HUDEP-2 (cell line): ENCODE measurements around the gene C16orf96.

ENCODE experiments used
- DNase-seq, 76 experiments: peaks; one replicate each; lab custom pipeline; 2025; ENCODE audit not compliant: unreplicated experiment in 76 of 76; lab: John Stamatoyannopoulos, UW

Gene C16orf96

DNA sequence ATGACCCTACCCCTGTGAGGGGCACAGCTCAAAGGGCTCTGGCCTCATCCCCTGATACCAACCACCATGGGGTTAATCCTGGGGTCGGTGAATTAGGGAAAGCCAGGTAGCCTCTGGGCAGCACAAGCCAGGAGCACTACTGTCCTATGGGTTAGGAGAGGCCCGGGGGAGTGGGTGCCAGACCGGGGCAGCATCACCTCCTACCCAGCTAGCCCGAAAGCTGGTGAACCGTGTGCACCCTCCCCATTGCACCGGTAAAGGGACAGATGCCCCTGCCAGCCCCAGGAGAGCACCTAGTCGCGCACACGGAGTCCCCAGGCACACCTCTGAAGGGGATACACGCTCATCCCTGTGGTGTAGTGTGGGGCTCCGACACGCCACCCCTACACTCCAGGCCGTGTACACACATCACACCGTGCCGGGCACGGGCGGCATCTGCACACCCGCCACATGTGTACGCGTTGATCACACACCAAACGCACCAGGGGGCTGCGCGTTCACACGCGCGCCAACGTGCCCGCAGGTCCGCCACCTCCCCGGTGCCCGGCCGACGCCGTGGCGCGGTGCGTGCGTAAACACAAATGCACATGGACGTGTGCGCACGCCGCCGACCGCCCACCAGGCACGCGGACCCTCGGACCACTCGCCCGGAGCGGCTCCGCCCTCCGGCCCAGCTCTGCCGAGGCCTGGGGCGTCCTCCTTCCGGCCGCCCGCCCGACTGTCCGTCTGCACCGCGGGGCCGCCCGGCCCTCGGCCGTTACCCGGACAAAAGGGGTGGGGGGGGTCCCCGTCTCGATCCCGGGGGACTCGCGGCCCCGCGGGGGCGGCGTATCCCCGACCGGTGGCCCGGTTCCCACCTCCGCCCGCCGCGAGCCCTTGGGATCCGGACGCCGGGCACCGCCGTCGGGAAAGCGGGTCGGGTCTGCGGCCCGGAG, 57.8 kb downstream of the C16orf96 start:
- peak in 19 of 76 experiments; percentile 4 to 39 (median 18) for DNase-seq

DNA sequence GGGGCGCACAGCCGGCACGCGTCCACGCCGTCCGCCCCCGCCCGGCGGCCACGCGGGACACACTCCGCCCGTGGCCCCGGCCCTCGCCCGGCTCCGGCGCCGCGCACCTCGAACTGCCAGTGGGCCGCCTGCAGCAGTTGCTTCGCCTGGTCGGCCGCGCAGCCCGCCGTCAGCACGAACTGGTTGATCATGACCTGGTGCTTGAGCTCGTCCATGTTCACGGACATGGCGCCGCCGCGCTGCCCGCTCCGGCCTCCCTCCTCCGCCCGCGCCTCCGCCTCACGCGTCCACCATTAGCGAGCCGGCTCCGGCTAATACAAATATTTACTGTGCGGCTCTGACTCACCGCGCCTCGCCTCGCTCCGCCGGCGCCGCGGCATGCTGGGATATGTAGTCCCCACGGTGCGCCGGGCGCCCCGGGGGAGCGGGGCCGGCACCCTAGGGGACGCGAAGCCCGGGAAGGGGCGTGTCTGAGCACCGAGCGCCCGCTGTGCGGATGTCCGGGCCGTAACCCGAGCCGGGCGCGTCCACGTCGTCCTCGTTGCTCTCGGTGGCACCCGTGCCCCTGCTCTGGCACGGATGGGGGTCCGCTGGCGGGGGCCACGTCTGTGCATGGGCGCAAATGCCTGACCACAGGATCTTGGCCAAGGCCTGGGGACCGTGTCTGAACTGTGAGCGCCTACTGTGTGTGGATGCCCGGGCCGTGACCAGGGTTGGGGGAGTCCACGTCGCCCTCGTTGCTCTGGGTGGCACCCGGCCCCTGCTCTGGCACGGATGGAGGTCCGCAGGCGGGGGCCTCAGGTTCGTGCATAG, 58.6 kb downstream of the C16orf96 start, which contains the start of gene UBALD1:
Gene UBALD1, minus strand, starts transcription at position 318 of the 813 bp plus-strand sequence. Its CDS starts 91 bp downstream, at position 227.
- DNase-seq: peak in 68 of 76 experiments; percentile 15 to 79 (median 57)

DNA sequence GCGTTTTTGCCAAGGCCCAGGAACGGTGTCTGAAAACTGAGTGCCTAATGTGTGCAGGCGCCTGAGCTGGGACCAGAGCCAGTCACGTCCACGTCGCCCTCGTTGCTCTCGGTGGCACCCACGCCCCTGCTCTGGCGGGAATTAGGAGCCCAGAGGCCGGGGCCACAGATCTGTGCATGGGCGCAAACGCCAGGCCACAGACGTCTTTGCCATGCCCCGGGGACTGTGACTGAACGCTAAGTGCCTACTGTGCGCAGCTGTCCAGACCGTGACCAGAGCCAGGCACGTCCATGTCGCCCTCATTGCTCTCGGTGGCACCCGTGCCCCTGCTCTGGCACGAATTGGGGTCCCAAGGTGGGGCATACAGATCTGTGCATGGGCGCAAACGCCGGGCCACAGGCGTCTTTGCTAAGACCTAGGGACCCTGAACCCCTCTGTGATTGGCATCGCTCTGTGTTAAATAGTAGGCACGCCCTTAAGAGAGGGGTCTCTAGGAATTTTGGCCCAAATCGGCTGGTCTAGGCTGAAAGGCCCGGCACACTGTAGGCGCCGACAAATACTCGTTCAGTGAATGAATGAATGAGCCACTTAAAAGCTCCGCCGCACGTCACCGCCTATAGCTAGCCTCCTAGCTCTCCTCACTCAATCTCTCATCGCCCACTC, 59.4 kb downstream of the C16orf96 start:
- DNase-seq: no peak

DNA sequence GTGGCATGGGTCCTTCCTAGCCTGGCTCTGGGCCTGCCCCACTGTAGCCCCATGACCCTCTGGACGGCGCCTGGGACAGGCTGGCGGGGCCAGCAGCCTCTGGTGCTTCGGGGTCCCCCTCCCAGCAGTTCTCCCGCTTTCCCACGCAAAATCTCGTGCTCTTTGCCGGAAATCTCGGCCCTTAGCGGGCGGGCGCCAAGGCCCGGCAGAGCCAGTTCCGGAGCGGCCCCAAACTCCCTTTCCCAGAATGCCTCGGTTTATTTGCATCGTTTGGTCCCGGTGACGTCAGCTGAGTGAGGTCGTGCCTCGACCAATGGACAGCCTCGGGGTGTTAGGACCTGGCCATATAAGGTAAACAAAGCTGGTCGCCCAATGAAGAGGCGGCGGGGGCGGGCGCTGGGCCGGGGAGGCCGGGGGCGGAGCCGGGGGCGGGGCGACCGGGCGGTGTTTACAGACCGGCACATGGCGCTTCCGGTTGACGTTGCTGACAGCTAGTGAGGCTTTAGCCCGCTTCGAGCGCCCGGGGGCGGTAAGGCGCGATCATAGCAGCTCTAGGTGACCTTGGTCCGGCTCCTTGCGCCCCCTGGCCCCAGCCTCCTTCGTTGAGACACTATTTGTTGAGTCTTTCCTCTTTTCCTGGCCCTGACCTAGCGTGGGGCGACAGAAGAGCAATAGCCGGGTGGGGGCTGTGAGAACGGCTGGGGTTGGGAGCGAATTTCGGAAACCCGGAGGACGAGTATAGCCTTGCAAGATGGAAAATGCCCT, 60.1 kb downstream of the C16orf96 start:
- peak in 75 of 76 experiments; percentile 60 to 99 (median 98) for DNase-seq

DNA sequence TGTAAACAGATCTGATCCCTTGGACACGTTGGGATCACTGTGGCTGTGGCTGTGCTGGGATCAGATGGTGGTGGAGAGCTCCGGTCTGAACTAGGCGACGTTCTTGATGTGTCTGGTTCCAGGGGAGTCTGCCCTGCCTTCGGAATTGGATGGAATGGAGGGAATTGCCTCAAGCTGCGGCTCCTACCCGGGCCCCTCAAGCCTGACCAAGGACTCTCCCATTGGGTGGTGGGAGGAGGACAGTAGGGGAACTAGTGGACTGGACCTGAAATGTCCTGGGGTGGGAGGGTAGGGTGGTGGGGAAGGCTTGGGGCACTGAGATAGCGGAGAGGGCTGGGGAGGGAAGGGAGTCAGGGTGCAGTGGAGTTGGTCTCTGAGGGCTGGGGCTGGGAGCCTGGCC, 61.7 kb downstream of the C16orf96 start:
- no peak for DNase-seq

DNA sequence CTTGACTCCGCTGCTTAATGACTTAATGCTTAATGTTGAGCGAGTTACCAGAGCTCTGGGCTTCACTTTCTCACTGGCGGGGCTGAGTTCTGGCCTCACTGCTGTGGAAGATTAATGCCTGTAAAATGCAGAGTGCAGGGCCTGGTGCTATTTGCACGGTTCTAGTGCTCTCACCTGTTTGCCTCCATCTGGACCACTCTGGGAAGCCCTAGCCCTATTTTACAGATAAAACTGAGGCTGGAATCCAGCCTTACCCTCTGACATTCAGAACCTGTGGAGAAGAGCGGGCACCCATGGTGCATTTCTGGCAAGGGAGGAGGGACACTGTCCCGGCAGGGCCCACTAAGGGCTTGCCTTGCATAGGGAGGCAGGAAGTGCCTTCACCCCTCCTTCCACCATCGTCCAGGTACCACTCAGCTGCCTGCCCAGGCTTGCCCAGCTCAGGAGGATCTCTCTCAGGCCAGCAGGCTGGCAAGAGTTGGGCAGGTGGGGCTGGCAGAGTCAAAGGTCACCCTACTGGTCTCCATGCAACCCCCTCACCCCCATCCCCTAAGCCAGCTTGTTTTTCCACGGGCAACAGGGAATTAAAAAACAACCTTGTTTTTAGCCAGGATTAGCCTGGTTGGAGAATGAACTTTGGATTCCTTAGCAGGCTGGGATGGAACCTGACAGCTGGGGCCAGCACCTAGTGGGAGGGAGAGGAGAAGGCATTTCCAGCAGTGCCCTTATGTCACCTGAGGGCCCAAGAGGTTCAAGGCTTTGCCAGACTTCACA, 62.7 kb downstream of the C16orf96 start:
- no peak for DNase-seq

DNA sequence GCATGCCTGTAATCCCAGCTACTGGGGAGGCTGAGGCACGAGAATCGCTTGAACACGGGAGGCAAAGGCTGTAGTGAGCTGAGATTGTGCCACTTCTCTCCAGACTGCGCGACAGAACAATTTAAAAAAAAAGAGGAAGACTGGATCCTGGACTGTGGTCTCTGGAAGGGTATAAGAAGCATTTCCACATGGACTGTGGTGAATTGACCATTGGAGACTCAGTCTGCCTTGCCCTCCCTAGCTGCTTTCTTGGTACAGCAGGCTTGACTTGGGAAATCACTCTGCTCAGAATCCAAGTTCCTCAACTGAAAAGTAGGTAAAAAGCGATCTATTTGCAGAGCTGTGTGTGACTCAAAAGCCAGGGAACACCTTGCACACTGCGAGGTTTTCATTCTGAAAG, 67.5 kb downstream of the C16orf96 start:
- DNase-seq: no peak

DNA sequence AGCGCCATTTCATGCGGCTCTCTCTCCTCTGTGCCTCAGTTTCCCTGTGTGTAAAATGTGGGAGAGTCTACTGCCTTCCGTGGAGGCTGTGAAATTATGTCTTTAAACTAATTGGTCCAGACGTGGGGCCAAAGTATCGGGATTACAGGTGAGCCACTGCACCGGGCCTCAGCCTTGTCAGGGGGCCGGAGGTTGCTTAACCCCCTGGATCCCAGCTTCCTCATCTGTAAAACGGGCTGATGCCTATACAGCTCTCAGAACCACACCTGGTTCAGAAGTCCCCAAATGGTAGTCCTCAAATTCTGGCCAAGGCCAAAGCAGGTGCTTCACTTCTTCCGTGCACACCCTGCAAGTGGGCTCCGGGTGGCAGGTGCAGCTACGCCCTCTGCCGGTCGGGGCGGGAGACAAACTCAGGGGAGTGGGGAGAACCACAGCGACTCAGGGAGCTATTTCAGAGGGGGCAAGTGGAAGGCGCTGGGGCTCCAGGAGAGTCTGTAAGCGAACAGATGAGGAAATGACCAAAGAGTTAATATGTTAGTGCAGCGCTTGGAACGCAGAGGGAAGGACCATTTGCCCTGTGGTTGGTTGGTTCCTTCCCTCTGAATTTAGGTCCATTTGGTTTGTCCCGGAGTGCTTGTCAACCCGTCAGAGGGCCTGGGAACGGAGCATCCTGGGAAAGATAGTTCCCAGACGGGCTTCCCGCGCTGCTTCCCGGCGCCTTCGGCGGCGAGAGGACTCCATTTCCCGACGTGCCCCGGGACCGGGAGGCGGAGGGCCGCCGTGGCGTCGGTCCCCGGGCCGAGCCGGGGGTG, 68.1 kb downstream of the C16orf96 start, which contains the start of gene MGRN1:
Gene MGRN1, plus strand, starts transcription at position 812 of the 812 bp plus-strand sequence. CDS start 135 bp downstream, outside the sequence.
- peak in 75 of 76 experiments; percentile 67 to 98 (median 89) for DNase-seq

DNA sequence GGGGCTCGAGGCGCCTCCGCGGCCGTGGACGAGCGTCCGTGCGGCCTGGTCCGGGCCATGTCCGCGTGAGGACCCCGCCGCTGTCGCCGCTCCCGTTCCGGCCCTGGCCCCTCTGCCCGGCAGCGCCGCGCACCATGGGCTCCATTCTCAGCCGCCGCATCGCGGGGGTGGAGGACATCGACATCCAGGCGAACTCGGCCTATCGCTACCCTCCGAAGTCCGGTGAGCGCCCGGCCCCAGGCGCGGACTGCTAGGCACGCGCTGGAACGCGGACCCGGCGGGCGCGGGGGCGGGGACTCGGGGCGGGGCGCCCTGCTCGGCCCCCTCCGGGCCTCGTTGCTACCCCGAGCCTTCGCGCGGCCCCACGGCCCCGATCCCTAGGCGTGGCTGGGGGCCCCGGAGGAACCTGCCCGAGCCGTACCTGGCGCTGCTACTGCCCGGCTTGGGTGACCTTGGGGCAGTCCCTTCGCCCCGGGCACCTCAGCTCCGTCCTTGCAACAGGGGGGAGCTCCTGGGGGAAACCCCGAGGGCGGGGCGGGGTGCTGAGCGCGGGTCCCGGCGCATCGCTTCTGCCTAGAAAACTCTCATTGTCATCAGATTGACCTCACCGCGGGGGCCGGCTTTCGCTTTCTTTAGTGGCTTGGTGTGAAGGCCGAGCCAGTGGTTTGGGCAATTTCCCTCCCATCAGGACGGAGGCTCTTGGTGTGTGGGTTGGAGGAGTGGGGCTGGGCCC, 68.9 kb downstream of the C16orf96 start:
- DNase-seq: peak in 21 of 76 experiments; percentile 5 to 49 (median 16)

DNA sequence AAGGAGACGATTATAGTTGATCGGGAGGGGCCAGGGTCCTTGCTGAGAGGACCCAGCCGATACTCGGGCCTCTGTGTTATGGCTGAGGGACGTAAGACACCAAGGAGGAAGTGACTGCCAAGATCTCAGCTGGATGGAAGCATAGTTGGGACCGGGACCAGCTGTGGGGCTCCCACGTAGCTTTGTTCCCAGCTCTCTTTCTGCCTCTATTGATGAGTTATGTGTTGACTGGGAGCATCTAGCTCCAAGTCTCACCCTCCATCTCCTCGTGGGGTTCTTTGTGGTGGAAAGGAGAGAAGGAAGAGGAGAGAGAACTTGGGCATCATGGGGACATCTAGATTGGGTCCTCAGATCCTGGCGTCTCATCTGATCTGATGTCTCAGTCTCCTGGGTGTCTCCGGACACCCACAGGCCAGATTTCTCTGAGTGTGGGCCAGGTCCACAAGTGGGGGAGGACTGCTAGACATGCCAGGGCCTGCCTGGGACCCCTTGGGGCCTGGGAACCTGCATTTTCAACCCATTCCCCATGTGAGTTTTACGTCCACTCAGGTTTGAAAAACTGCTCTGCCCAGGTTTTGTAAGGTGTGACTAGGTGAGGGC, 69.5 kb downstream of the C16orf96 start:
- DNase-seq: no peak

DNA sequence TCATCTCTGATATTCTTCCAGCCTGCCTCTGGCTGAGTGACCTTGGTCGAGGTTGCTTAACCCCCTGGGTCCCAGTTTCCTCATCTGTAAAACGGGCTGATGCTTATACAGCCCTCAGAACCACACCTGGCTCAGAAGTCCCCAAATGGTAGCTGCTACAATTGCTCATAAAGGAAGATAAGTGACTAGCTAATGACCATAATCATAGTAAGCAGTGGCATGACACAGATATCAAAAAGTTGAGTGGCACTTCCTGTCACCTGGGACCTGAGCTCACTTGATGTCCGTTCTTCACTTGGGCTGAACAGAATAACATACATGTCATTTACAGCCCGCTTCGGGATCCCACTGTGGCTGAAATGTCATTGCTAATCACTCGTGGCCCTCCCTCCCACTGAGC, 70.3 kb downstream of the C16orf96 start:
- no peak for DNase-seq

DNA sequence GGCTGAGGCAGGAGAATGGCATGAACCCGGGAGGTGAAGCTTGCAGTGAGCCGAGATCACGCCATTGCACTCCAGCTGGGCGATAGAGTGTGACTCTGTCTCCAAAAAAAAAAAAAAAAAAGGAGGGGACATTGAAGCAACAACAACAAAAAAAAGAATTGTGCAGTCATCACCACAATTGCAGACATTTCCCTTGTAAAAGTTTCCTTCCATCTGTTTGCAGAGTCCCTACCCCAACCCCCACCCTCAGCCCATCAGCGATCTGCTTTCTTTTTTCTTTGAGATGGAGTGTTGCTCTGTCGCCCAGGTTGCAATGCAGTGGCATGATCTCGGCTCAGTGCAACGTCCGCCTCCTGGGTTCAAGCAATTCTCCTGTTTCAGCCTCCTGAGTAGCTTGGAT, 72.1 kb downstream of the C16orf96 start:
- no peak for DNase-seq

DNA sequence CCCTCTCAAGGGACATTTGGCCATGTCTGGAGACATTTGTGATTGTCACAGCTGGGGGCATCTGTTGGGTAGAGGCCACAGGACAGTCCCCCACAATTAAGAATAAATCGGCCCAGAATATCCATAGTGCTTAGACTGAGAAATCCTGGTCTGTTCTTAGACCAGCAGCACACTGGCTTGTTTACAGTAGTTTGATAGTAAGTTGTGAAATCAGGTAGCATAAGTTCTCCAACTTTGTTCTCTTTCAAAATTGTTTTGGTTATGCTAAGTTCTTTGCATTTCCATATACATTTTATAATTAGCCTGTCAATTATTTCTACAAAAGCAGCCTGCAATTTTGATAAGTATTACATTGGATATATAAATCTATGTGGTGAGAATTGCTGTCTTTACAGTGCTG, 75.3 kb downstream of the C16orf96 start:
- DNase-seq: no peak

DNA sequence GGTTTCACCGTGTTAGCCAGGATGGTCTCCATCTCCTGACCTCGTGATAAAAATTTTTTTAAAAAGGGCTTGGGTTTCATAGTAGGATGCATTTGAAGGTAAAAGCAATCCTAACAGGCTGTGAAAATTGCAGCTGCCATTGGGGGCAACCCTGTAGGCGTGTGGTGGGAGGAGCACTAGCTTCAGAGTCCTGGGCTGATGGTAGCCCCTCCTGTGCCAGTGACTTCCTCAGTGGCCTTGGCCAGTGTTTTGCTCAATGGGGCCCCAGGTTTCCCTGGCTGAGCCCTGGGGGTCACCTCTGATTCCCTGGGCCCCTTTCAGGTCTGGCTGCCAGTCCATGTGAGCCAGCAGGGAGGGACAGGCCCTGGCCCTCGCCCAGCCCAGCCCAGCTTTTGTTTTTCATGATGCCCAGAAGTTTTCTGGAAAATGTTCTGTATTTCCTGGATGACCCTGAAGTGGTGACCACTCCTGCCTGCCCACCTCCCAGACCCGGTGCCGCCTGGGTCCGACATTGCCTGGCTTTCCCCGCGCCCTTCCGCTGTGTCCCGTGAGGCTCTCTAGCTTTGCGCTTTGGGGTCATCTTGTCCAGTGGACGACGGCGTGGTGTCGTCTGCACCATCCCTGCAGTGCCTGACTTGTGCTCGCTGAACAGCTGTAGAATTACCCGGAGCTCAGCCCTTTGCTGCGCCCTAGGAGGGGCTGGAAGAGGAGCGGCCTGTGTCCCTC, 77.9 kb downstream of the C16orf96 start:
- no peak for DNase-seq

DNA sequence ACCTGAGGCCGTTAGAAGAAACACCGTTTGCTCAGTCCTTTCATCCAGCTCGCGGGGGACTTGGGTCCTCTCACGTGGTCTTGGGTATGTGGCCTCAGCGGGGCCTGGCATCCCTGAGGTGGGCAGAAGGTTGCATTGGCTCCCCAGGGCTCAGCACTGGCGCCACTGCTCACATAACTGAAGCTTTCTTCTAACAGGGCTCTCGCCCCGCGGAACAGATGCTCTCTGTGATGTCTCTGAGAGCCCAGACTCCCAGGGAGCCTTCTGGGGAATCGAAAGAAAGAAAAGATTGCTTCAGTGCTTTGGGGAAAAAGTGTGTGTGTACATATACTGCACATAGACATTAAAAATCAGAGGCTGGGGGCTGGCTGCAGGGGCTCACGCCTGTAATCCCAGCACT, 78.6 kb downstream of the C16orf96 start:
- DNase-seq: no peak

DNA sequence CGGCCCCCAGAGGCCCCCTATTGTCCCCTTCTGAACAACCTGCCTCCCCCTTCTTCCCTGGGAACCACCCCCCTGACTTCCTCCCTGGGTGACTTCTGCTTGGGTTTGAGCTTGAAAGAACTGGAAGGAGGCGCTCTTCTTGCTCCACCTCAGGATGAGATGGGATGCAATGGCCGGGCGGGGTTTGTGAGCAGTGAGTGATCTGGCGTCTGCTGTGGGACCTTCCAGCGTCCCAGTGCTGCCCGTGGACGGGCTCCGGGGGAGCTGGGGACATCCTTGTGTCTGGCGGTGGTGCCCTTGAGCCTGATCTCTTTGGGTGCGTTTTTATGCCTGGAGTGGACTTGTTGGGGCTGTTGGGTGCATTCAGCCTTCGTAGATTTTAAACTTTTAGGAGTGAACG, 80.1 kb downstream of the C16orf96 start:
- DNase-seq: no peak
